Measurements from ENCODE around the gene WNT3. TPM values are rescaled to one million over a fixed set of nuclear protein-coding genes. Genes with fewer than 3 reads are reported as not detected.

WNT3 gene
- total RNA-seq, 1 experiment from 2014 or later: 5.5 TPM

DNA sequence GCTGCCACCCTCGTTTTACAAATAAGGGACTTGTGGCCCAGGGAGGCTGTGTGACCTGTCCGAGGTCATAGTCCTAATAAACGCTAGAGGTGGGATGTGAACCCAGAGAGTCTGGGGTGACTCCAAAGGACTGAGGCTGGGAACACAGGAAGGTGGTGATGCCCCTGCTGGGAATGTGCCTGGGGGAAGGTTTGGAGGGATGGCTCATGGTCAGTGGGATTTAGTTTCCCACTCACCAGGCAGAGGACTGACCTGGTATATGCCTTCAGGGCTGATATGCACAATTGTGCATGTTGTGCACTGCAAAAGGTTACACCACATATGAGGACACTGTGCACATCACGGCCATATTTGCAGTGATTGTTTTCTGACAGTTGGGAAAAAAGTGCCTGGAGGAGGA lies 19.0 kb upstream of the WNT3 start:
- TF ChIP-seq POLR2A (IDR thresholded peaks at IDR 0.05; ENCODE audit: borderline replicate concordance, extremely low read depth, insufficient read depth, insufficient read length) (no peak), EGR1 (IDR thresholded peaks at IDR 0.05; ENCODE audit: low read depth) (no peak), EZH2 (IDR thresholded peaks at IDR 0.05) (no peak), ELF1 (IDR thresholded peaks at IDR 0.05; ENCODE audit: borderline replicate concordance, low read depth) (no peak)
- TF ChIP-seq, protein P1, sequence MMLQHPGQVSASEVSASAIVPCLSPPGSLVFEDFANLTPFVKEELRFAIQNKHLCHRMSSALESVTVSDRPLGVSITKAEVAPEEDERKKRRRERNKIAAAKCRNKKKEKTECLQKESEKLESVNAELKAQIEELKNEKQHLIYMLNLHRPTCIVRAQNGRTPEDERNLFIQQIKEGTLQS (IDR thresholded peaks at IDR 0.05): no peak
- DNase-seq (ENCODE audit: low read depth, low spot score) (no peak), ATAC-seq (no peak)
- H3K4me2 ChIP-seq (ENCODE audit: low read length): no peak overlapping the region
- H3K9me2 ChIP-seq (ENCODE audit: insufficient read depth): no peaks in the 10 kb centered on the region
- intact Hi-C loops (cut with micrococcal nuclease): loop anchor here (5.0 kb wide), 4 partner anchors 55 to 835 kb away; no protein-coding TSS in a partner anchor
- H3K27ac ChIP-seq (ENCODE audit: low read depth, low read length): no peak overlapping the region
- H3K9ac ChIP-seq (ENCODE audit: low read length): no peak overlapping the region
- no TSS peak for BruUV-seq (replicated peaks)
- H3K79me2 ChIP-seq (ENCODE audit: insufficient read depth, low read length): no peaks in the 10 kb centered on the region
- RAD21 ChIA-PET (ENCODE audit: low non-redundant PET in 1 of 2, low total read pairs in 2 of 2, uncharacterized antibody in 2 of 2, unreplicated experiment in 2 of 2): no interaction called here
- CTCF ChIA-PET: no interaction called here
- H3K27me3 ChIP-seq (ENCODE audit: insufficient read depth, low read length): no peaks in the 10 kb centered on the region
- no peak overlapping the region for H2AFZ ChIP-seq (ENCODE audit: low read depth, low read length, poor library complexity, severe bottlenecking)
- H4K20me1 ChIP-seq (ENCODE audit: insufficient read depth): no peaks in the 10 kb centered on the region
- H3K4me1 ChIP-seq (ENCODE audit: control insufficient read depth in 1 of 2, insufficient read depth in 2 of 2, low read length in 2 of 2): peaks cover 0 to 3% of the 10 kb centered on the region in 2 experiments; a peak in 1 of 4 replicates
- H3K4me3 ChIP-seq (replicated peaks in 1 of 2; ENCODE audit: low read depth in 1 of 2, low read length in 2 of 2): no peak overlapping the region
- H3K9me3 ChIP-seq (ENCODE audit: control insufficient read depth in 1 of 2, insufficient read depth in 1 of 2, low read depth in 1 of 2, low read length in 2 of 2): peaks cover 0 to under 1% of the 10 kb centered on the region in 2 experiments; a peak in 1 of 4 replicates
- POLR2A ChIA-PET: no interaction called here
- no peaks in the 10 kb centered on the region for H3K36me3 ChIP-seq (ENCODE audit: control insufficient read depth in 1 of 2, insufficient read depth in 2 of 2, low read length in 2 of 2)

DNA sequence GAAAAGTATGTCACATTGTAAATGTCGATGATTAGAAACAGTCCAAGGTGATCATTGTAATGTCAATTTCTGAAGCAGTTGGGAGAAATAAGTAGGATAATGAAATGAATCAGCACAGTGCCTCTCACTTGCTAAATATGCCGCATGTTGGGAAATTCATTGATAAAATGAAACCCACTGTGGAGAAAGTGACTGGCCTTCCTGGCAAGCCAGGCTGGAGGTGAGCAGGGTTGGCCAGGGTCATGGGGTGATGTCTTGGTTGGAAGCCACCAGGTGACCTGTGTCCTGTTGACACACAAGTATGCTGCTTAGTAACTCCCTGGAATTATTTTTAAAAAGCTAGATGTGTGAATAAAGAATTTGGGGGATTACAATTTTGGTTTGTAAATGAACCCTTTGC lies 18.0 kb upstream of the WNT3 start:
- no peaks in the 10 kb centered on the region for H4K20me1 ChIP-seq (ENCODE audit: insufficient read depth)
- H3K4me2 ChIP-seq (ENCODE audit: low read length): peak overlapping the region; percentile 34; the same call in 1 of the 2 replicates
- no peak overlapping the region for H3K4me3 ChIP-seq (replicated peaks in 1 of 2; ENCODE audit: low read depth in 1 of 2, low read length in 2 of 2)
- intact Hi-C loops (cut with micrococcal nuclease): loop anchor here (5.0 kb wide), 4 partner anchors 54 to 834 kb away; no protein-coding TSS in a partner anchor
- H3K9me3 ChIP-seq (ENCODE audit: control insufficient read depth in 1 of 2, insufficient read depth in 1 of 2, low read depth in 1 of 2, low read length in 2 of 2): no peaks in the 10 kb centered on the region
- H3K9ac ChIP-seq (ENCODE audit: low read length): no peak overlapping the region
- peak overlapping the region; percentile 84 for H2AFZ ChIP-seq (ENCODE audit: low read depth, low read length, poor library complexity, severe bottlenecking)
- no peaks in the 10 kb centered on the region for H3K9me2 ChIP-seq (ENCODE audit: insufficient read depth)
- RAD21 ChIA-PET (ENCODE audit: low non-redundant PET in 1 of 2, low total read pairs in 2 of 2, uncharacterized antibody in 2 of 2, unreplicated experiment in 2 of 2): interaction anchor here in 1 of 2 experiments (1.3 kb wide), 1 partner anchor 40 kb away, joined by 4 read pairs; no protein-coding TSS in a partner anchor
- POLR2A ChIA-PET: no interaction called here
- H3K4me1 ChIP-seq (ENCODE audit: control insufficient read depth in 1 of 2, insufficient read depth in 2 of 2, low read length in 2 of 2): peaks cover 0 to 3% of the 10 kb centered on the region in 2 experiments; a peak in 1 of 4 replicates
- H3K27me3 ChIP-seq (ENCODE audit: insufficient read depth, low read length): no peaks in the 10 kb centered on the region
- no TSS peak for BruUV-seq (replicated peaks)
- H3K36me3 ChIP-seq (ENCODE audit: control insufficient read depth in 1 of 2, insufficient read depth in 2 of 2, low read length in 2 of 2): no peaks in the 10 kb centered on the region
- DNase-seq (ENCODE audit: low read depth, low spot score) (no peak), ATAC-seq (no peak)
- H3K79me2 ChIP-seq (ENCODE audit: insufficient read depth, low read length): no peaks in the 10 kb centered on the region
- H3K27ac ChIP-seq (ENCODE audit: low read depth, low read length): no peak overlapping the region
- CTCF ChIA-PET: interaction anchor here (1.2 to 2.2 kb wide), 6 partner anchors 10 to 793 kb away, joined by 3 to 9 read pairs (median 6); no protein-coding TSS in a partner anchor
- TF ChIP-seq SRF (IDR thresholded peaks at IDR 0.05; ENCODE audit: low read depth): no peak
- TF ChIP-seq POLR2AphosphoS5 (IDR thresholded peaks at IDR 0.05; ENCODE audit: low read depth, low read length): no peak
- TF ChIP-seq RAD21 (IDR thresholded peaks at IDR 0.05; ENCODE audit: low read depth): no peak
- TF ChIP-seq, protein P2, sequence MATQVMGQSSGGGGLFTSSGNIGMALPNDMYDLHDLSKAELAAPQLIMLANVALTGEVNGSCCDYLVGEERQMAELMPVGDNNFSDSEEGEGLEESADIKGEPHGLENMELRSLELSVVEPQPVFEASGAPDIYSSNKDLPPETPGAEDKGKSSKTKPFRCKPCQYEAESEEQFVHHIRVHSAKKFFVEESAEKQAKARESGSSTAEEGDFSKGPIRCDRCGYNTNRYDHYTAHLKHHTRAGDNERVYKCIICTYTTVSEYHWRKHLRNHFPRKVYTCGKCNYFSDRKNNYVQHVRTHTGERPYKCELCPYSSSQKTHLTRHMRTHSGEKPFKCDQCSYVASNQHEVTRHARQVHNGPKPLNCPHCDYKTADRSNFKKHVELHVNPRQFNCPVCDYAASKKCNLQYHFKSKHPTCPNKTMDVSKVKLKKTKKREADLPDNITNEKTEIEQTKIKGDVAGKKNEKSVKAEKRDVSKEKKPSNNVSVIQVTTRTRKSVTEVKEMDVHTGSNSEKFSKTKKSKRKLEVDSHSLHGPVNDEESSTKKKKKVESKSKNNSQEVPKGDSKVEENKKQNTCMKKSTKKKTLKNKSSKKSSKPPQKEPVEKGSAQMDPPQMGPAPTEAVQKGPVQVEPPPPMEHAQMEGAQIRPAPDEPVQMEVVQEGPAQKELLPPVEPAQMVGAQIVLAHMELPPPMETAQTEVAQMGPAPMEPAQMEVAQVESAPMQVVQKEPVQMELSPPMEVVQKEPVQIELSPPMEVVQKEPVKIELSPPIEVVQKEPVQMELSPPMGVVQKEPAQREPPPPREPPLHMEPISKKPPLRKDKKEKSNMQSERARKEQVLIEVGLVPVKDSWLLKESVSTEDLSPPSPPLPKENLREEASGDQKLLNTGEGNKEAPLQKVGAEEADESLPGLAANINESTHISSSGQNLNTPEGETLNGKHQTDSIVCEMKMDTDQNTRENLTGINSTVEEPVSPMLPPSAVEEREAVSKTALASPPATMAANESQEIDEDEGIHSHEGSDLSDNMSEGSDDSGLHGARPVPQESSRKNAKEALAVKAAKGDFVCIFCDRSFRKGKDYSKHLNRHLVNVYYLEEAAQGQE (IDR thresholded peaks at IDR 0.05; ENCODE audit: low read depth): no peak
- TF ChIP-seq, protein P3, sequence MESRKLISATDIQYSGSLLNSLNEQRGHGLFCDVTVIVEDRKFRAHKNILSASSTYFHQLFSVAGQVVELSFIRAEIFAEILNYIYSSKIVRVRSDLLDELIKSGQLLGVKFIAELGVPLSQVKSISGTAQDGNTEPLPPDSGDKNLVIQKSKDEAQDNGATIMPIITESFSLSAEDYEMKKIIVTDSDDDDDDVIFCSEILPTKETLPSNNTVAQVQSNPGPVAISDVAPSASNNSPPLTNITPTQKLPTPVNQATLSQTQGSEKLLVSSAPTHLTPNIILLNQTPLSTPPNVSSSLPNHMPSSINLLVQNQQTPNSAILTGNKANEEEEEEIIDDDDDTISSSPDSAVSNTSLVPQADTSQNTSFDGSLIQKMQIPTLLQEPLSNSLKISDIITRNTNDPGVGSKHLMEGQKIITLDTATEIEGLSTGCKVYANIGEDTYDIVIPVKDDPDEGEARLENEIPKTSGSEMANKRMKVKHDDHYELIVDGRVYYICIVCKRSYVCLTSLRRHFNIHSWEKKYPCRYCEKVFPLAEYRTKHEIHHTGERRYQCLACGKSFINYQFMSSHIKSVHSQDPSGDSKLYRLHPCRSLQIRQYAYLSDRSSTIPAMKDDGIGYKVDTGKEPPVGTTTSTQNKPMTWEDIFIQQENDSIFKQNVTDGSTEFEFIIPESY (IDR thresholded peaks at IDR 0.05; ENCODE audit: extremely low read depth, insufficient replicate concordance, low read length): no peak
- TF ChIP-seq EZH2 (IDR thresholded peaks at IDR 0.05): no peak
- TF ChIP-seq FOSL1 (IDR thresholded peaks at IDR 0.05; ENCODE audit: low read depth): no peak
- TF ChIP-seq EZH2phosphoT487 (IDR thresholded peaks at IDR 0.05; ENCODE audit: borderline replicate concordance): no peak

Data from HCT116 (cell line).